Measurements from ENCODE around the gene PICALM.

- TF ChIP-seq EZH2 (IDR thresholded peaks at IDR 0.05; ENCODE audit: borderline replicate concordance, low read depth, low read length, severe bottlenecking) (no peak), CTCF (IDR thresholded peaks at IDR 0.05; ENCODE audit: borderline replicate concordance, extremely low read depth, low read length, poor library complexity, severe bottlenecking) (no peak)
Measured at GRCh38 chr11:86118253-86118652, 49.4 kb upstream of the PICALM start.
